SK-N-DZ (cell line): ENCODE measurements around the gene LGALS9.
"Not testable (repeated sequence)": the region's sequence is repeated elsewhere in the genome, so short reads cannot be mapped to it uniquely, and the experiment has no call there.

Source experiments
- DNase-seq: peaks from one replicate; pipeline ENCODE4 v3.0.0-alpha.2; 2015; ENCODE audit warnings: low spot score
- small RNA-seq, 2 experiments: library from RNA; depleted of rRNA; stranded (forward); fragments of <200 nt; gene quantifications; one replicate each; pipeline ENCODE3, GENCODE V24; 2014

LGALS9 gene

GRCh38 chr17:27686322-27686721 is 55.3 kb downstream of the LGALS9 start:
- not testable (repeated sequence) for DNase-seq

DNA sequence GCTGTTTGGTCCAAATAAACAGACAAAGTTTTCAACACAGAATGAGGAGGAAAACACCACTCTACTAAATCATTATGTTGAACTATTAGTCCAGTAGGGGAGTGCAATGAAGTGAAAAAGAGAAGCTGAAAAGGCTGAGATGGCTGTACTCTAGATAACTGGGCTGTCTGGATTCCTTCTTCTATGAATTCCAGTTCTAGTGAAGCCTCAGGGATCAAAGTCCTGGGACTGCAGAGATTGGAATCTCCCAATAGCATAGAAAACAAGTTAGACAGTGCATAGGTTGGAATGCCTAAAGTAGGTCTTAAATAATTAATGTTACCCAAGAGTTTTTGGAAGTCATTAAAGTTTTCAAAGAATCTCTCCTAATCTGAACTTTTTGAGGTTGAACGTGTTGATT is 59.9 kb downstream of the LGALS9 start:
- no peak for DNase-seq

GRCh38 chr17:27695254-27695814 is 64.3 kb downstream of the LGALS9 start:
- DNase-seq: peak; percentile 11

Small RNAs within 50 kb of the gene (small RNA-seq; reads per million reads assigned to genes)
- gene AC015688.1 (0 reads per million in 2 experiments), gene AC015688.2 (0 reads per million in 2 experiments), gene AC015688.5 (0 reads per million in 2 experiments), gene CPDP1 (0 reads per million in 2 experiments)
